ENCODE data around the gene TP53TG5.

TP53TG5 gene

DNA sequence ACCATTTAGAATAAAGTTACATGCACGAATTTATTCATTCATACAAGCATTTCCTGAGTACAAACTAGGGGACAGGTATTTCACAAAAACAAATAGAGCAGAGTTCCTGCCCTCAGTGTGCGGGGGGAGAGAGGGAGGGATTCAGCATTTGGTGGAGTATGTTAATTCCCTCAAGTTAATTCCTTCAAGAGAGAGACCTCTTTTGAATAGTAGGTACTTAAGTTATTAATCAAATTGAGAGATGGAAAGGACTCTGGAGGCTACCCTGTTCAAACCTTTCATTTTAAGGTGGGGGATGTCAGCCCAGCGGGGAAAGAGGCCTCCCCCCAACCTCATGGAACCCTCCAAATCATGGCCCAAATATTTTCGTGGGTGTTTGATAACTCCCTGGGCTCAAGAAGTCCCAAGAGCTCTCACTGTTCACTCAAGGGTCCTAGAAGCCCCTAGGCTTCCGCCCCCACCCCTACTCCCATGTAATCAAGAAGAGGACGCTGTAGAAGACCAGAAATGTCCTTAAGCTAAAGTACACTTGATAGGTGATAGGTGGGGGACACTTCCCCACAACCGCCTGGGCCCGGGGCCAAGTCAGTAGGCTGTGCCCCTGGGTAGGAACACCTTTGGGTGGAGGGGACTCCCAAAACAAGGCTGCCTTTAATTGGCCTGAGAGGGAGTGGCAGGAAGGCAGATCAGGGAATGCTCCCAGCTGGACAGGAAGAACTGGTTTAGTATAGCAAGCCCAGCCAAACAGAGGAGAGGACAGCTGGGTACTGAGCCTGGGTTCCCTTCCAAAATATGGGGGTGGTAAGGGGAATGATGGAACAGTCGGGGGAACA, 32.8 kb downstream of the TP53TG5 start:
- no peak for DNase-seq (ENCODE audit: low spot score)

DNA sequence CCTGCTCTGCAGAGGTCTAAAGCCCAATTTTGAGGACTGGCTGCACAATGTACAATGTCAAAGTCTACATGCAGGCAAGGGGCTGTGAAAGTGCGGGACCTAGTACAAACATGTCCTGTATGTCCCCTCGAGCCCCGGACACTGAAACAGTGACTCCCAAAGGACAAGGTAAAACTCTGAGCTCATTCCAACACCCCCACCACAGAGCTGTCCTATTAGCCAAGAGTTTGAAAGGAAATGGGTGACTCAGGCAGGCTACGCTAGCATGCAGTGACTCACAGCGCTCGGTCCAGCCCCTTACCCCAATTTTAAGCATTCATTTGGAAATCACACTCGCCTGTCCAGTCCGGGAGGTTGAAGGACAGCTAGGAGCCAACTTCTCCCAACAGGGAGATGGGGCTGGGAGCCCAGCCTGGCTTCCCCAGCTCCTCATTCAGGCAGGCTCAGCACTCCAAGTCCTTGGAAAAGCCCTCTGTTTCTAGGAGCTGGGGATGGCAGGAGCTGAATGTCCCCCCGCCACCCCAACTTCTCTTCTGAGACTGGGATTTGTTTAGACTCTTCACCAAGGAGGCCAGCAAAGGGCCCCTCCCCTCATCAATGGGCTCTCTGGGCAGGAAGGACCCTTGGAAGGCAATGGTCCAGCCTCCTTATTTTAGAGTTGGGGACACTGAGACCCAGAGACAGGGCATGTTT, 33.8 kb downstream of the TP53TG5 start:
- no peak for DNase-seq (ENCODE audit: low spot score)

DNA sequence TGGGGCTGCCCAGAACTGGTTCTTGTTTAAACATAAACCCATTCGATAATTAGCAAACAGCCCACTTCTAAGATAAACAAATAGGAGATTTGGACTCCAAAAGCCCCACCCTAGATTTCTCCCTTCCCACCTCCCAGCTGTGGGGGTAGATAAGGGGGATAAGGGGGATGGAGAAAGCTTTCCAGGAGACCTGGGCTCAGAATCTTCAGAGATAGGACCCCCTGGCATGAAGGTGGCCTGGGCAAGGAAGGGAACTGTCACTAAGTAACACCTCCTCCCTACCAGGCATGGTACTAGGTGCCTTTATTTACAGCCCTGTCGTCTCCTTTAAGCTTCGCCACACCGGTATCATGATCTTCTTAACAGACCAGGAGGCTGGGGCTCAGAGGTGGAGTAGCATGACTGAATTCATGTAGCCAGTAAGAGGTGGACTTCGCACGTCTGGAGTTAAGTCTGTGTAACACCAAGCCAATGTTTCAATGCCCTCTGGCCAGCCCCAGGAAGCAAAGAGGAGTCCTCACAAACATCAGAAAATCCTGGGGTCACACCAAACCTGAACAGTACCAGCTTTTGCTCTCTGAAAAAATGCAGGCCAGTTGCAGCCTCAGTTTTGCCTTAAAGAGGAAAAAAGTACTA, 34.5 kb downstream of the TP53TG5 start:
- no peak for DNase-seq (ENCODE audit: low spot score)

GRCh38 chr20:45342855-45343531, 35.1 kb downstream of the TP53TG5 start:
- no peak for DNase-seq (ENCODE audit: low spot score)

GRCh38 chr20:45341939-45342854, 35.9 kb downstream of the TP53TG5 start:
- DNase-seq (ENCODE audit: low spot score) = no peak

DNA sequence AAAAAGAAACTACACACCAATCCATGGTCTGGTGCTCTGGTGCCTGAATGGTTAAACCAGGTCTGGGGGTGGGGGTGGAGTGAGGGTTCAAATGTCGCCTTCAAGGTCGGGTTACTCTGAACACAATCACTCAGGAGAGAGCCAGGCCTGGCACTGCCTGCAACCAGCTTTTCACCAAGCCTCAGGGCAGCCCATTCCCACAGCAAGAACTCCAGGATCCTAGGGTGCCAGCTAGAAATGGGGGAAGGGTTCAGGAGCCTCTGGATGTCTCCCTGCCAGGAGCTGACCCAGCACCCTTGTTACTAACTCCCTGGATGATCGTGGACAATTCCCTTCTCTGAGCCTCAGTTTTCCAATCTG, 36.6 kb downstream of the TP53TG5 start:
- no peak for DNase-seq (ENCODE audit: low spot score)

DNA sequence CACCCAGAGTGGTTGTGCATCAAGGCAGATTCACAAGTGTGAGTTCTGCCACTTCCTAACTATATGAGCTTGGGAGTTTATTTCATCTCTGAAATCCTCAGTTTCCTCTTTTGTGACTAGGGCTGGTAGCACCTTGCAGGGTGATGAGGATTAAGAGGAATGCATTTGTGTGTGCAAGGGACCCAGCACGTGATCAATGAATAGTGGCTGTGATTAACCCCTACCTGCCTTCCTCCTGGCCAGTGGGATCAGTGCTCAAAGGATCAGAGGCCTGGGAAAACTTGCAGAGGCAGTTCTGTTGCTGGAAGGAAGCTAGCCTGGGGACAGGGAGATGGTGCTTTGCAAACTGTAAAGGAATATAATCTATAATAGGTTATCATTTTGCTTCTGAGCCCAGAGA, 37.2 kb downstream of the TP53TG5 start:
- no peak for DNase-seq (ENCODE audit: low spot score)

DNA sequence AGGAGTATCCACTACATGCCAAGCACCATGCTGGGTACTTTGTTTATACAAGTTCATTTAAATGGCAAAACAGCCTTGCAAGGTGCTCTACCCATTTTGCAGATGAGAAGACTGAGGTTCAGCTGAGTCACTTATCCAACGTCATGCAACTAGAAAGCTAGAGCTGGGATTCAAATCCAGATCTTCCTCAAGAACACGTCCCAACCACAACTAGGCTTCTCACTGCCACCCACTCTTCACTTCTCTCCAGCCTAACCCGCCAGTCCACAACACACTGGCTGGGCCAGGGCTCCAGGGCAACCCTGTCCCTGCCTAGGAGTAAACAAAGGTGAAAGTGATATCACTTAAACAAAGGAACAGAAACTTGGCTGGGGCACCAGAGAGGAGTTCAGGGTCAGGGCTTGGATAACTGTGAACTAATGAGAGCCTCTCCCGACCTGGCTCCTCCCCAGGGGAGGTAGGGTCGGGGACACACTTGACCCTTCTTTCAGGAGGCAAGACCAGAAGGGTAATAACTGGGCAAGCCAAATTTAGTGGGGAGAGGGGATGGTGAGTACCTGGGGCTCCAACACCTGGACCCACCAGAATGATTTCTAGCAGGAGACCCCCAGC, 37.8 kb downstream of the TP53TG5 start:
- no peak for DNase-seq (ENCODE audit: low spot score)

GRCh38 chr20:45339799-45340198, 38.3 kb downstream of the TP53TG5 start:
- DNase-seq (ENCODE audit: low spot score) = no peak

- no peak for DNase-seq (ENCODE audit: low spot score)
These were observed 39.0 kb downstream of the TP53TG5 start for GRCh38 chr20:45339084-45339483.

GRCh38 chr20:45338121-45339030, 39.7 kb downstream of the TP53TG5 start:
- DNase-seq (ENCODE audit: low spot score) = no peak

DNA sequence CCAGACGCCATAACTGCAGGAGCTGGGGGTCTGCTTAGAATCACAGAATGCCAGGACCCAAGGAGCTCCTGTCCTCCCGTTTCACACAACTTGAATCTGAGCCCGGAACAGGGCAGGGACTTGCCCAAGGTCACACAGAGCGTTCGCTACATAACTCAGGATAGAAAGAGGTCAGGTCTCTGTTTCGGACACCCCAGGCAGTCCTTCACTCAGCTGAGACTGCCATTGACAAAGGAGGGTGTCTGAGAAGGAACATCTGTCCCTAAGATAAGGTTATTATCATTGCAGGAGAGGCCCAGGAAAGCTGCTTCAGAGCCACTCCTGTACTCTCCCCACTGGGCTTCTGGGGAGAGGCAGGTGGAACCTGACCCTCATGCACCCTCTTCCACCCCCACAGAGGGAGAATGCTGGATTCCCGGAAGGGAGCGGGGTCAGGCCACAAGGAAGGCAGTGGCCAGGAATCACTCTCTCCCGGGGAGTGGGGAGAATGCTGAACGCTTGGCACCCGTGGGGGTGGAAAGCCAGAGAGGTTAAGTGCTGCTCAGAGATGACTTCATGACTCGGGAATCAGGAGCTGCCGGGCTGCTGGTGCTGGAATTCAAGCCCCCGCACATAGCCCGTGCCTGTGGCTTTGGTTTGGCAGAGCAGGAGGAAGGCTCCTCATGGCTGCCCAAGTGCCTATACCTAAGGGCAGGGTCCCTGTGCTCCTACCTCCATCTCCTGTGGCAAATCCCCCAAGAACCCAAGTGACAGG, 40.6 kb downstream of the TP53TG5 start:
- no peak for DNase-seq (ENCODE audit: low spot score)

DNA sequence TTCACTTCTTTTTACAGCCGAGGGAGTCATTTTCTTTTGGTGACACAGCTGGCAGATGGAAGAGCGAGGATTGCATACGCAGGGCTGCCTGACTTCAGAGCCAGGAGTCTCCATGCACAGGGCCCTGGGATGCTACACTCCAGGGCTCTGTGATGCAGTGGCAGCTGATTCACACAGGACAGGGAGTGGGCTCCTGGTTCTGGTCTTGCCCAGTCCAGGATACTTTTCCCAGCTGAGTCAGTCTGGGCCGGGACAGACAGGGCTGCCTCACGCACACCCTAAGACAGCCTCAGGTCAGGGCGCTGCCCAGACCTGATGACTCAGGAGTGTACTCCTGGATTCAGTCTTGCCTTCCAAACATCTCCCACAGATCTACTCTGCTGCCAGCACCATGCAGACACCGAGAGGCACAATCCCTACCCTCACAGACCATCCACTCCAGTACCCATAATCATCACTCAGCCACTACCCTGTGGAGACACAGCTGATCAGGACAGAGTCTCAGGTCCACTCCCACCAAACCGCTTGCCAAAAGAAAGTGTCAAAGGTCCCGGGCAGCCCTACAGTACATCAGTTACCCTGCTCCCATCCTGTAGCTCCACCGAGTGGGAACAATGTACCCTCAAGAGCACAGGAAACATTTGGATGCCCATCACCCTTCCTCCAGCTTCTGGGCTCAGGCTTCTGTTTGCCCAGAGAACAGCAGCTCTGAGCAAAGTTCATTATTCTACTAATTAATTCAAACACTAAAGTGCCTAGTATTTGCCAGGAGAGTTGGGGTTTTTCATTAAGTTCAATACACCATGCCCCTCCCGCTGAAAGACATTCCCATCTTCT, 41.4 kb downstream of the TP53TG5 start:
- DNase-seq (ENCODE audit: low spot score) = no peak

GRCh38 chr20:45330476-45330875, 47.6 kb downstream of the TP53TG5 start:
- no peak for DNase-seq (ENCODE audit: low spot score)

GRCh38 chr20:45329497-45330319, 48.4 kb downstream of the TP53TG5 start:
- no peak for DNase-seq (ENCODE audit: low spot score)

DNA sequence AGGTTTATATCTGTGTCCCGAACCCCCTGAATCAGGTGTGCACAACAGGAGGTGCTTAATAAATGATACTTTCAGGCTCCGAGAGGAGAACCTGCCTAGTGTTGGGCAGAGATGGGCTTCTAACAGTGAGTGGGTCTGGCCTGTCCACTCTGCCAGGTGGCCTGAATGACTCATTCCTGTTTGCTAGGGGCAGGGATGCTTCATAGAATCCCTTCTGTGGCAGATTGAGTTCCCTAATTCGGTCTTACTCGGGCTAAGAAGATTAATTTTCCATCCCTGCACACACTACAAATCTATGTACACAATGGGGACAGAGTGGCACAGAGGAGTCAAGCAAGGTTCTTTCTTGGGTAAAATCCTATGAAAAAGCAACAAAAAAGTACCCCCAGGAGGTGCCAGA, 49.7 kb downstream of the TP53TG5 start:
- no peak for DNase-seq (ENCODE audit: low spot score)

- no peak for DNase-seq (ENCODE audit: low spot score)
These were observed 52.8 kb downstream of the TP53TG5 start for GRCh38 chr20:45325371-45325770.

Measured in left forelimb (tissue), 1 donor.